Occipital lobe (tissue), 2 donors: ENCODE results near the gene JARID2. TPM values are rescaled to one million over a fixed set of nuclear protein-coding genes. Genes with fewer than 3 reads are reported as not detected.
A peak's percentile ranks its signal among the peaks of the same experiment; 100 is the strongest.

Experiments
- DNase-seq: peaks from one replicate; lab custom pipeline; 2025; lab: John Stamatoyannopoulos, UW
- total RNA-seq: library from RNA; depleted of rRNA; stranded (reverse); fragments of >200 nt; gene quantifications from one replicate; pipeline ENCODE4 v1.2.3, GENCODE V29; 2014

The JARID2 gene
- total RNA-seq, 1 donor from 2014 or later, result 18.6 TPM

DNA sequence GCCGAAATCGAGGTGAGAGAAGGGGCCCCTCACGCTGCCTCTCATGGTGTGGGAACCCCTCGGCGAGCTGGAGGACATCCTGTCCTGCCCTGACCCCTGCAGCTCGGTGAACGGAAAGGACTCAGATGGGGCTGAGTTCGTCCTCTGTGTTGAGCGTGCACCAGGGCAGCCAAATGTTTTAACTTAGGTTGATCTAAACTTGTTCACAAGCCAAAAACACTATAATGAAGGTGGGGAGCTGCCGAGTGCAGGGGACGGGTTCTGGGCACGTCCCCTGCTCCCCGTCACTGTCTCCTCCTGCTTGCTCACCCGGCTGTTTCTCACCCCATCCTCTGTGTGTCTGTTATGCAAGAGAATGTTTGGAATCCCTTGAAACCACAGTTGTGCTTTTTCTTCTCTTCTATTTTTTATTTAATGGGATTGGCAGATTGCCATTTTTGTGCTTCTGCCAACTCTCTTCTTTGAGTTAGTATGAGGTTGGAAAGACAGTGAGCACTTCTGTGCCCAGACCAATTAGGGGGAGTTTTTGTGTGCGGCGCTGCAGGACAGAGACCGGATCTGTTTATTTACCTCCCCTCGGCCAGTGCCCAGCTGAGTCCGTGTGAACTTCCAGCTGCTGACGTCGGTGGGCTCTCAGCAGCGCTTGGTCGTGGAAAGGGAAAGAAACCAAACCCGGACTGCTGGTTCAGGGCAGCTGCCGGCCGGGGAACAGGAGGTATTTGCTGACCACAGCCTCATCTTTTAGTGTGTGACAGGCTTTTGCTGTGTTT, 258.9 kb downstream of the JARID2 start:
- DNase-seq, result peak; percentile 72

DNA sequence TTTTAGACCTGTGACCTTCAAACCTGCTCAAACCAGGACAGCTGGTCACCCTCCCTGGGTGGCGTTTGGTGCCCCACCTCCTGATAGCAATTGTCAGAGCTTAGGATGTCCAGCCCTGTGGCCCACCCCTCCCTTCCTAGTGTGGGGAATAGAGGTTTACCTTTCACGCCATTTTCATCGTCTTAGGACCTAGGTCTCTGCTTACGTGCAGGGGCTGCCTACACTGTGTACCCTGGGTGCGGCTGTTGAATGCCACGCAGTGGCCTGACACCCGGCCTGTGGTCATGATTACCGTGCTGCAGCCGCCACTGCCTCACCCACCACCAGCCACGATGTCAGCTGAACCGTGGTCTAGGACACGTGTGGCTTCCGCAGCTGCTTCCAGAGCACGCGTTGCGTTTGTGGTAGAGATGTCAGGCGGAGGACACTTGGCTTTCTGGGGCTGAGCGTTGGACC, 259.6 kb downstream of the JARID2 start:
- no peak for DNase-seq

DNA sequence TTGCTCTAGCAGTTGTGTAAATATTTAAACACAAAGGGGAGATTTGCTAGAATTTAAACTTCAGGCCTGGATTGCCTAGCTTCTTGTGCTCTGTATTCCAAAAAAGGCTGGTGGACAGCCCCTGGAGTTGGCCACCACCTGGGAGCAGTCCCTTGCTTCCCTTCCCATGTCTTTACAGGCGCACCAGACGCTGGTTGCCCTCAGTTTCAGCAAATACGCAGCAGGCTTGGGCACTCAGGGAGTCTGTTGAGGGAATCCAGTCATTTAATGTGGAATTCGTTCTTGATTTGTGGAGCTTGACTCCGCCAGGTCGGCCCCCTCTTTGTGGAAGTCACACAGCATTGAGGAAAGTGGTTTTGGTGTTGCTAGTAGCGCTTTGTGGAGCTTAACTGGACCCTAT, 260.2 kb downstream of the JARID2 start:
- no peak for DNase-seq

DNA sequence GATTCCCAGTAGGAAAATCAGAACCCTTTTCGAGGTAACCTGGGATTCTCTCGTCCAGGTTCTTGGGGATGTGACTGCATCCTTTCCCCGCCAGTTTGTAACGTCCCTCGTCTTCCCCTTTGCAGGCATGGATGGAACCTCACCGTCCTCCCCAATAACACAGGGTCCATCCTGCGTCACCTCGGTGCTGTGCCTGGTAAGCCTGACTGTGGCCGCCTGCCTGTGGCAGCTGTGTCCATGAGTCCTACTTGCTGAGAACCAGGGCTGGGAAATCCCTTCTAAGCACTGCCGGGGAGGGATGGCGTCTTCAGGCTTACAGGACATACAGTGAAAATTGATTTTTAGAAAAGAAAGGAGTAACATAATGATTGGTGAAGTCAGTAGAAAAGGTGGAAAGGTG, 261.4 kb downstream of the JARID2 start:
- DNase-seq, result no peak

DNA sequence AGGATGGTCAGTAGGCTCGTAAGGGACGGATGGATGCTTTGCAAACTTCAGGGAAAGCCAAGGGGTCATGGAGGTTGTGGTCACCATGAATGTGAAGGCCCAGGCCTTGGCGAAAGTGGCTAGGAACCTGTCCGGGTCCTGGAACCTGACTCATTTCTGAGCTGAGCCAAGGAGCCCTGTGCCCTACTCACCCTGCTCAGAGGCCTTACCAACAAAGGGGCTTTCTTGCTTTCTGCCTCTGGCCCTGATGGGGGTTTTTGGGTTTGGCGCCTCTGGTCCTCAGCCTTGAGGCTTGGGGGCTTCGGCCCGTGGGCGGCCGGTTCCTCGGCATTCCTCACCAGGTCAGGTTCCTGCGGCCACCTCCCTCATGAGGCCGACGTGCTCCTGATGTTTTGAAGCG, 261.9 kb downstream of the JARID2 start:
- no peak for DNase-seq

DNA sequence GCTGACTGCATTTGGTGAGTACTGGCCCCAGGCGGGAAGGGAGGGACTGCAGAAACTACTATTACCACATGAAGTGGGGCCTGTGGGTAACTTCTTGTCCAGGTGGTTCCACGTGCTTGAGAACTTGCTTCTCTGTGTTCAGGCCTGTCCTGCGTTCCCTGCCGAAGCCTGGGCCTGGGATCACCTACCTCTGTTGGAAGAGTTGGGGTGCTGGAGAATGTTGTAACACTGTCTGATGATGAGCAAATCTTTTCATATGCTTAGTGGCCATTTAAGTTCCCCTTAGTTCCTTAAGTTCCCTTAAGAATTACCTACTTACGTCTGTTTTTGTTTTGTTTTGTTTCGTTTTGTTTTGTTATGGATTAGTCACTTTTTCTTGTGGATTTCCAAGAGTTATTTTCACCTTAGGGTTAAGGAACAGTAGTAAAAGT, 262.6 kb downstream of the JARID2 start:
- no peak for DNase-seq

DNA sequence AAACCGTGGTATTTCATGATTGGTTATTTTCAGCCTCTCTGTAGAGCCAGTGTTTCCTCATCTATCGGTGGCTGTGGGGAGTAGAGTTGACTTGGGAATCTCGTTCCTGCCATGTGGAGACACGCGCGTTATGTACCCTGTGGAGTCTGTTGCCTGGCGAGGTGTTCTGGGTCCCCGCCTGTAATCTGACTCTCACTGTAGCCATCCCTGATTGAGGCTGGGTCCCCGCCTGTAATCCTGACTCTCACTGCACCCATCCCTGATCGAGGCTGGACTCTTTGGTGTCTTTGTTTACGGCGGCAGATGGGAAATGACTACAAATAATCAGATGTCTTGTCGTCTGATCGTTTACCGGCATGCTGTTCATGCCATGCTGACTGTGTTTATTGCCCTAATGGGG, 263.1 kb downstream of the JARID2 start:
- DNase-seq, result no peak

DNA sequence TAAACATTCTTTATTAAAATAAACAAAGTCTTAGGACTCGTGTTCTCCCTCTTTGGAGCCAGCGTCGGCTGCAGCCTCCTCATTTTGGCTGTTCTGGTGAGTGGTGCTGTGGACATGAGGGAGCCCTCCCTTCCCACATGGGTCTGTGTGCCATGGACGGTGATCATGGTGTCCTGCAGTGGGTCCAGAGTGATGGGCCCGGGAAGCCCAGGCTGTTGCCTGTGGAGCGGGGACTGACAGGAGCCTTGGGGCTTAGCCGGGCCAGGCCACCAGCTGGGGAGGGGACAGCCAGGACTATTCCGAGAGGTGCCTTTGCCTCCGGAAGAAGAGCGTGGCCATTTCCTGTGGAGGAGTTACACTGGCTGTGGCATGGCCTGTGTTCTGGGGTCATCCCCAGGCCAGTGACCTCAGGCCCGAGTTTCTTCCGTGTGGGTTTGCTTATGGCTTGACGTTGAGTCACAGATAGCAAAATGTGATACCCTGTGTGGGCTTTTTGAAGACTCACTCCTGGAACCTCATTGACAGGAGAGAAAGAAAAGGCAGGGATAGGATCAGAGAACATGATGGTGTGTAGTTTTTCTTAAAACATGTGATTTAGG, 263.6 kb downstream of the JARID2 start:
- no peak for DNase-seq

DNA sequence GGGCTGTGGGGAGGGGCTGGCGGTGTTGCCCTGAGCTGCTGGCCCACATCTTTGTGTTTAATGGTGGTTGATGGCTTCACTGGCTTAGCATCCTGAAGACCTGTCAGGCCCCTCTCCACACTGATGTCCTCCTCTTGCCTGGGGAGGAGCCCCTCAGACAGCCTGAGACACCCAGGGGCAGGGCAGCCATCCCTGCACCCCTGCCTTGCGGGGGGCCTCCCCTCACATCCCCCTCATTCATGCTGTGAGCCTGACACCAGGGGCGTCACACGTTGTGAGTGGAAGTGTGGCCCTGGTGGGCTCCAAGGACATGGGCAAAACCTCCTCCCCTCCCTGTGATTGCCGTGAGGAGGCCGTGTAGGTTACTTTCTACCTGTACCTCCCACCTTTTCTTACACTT, 264.3 kb downstream of the JARID2 start:
- DNase-seq, result no peak

DNA sequence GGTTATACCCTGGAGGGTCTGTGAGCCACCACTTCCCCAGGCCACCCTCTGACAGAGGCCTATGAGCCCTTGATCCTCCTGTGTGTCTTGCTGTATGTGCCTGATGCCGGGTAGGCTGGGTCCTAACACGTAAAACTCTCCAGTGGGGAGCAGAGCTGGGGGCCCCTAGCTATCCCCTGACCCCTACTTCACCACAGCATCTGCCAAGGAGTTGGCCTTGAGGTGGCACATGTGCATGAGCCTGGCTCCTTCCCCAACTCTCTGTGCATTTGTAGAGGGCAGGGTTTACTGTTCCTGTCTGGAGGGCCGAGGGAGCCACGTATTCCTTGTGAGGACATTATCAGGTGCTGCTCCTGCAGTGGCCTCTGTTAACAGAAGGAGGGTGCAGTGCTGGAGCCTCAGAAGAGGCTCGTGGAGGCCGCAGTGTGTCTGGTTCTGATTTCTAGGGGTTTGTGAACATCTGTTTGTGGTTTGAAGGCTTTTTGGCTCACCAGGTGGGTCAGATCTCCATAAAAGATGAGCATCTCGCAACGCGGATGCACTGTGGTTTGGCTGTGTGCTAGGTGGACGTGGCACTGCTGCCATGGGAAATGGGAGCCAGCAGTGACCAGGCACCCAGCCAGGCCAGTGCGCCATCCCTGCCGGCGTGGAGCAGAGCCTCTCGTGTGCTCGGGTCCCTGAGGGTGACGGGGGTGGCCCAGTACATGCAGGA, 264.8 kb downstream of the JARID2 start:
- DNase-seq, result no peak

DNA sequence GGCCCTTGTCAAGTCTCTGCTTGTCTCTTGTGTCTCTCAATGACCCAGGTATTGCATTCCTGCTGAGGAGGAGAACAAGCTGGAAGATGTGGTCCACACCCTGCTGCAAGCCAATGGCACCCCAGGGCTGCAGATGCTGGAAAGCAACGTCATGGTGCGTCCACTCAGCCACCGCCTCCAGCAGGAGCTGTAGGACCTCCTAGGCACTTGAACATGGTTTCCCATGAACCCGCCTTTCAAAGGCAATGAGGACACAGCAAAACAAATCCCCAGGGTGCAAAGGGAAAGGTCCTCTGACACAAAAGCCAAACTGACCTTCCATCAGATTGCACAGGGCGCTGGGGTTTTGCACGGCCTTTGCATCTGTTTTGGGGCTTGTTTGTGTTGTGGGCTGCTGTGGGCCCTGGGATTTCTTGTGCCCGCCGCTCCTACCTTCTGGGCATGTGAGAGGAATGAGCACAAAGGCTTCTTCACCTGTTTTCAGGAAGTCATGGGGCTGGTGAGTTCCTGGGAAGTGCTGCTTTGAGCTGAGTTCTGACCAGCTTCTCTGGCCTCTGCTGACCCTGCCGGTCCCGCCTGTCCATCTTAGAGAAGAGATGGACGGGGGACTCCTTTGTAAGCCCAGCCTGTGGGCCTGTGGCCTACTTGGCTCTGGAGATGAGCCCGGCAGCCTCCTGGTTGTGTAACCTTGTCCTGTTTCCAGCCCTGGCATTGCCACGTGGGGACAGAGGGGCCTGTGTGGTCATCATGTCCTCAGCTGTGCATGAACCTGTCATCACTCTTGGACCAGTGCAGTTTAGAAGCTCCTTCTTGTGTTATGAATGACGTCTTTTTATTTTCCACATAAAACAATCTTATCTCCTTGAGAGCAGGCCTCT, 265.6 kb downstream of the JARID2 start:
- DNase-seq, result no peak

DNA sequence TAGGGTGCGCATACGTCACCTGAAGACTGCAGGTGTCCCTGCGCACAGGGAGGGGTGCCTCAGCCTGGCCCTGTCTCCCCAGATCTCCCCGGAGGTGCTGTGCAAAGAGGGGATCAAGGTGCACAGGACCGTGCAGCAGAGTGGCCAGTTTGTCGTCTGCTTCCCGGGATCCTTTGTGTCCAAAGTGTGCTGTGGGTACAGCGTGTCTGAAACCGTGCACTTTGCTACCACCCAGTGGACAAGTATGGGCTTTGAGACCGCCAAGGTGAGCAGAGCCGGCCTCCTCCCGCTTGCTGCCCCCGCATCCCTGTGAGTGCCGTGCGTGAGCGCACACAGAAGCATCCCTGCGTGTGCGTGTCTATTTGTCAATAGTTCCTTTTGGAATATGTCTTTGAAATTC, 266.3 kb downstream of the JARID2 start:
- DNase-seq, result peak; percentile 28

DNA sequence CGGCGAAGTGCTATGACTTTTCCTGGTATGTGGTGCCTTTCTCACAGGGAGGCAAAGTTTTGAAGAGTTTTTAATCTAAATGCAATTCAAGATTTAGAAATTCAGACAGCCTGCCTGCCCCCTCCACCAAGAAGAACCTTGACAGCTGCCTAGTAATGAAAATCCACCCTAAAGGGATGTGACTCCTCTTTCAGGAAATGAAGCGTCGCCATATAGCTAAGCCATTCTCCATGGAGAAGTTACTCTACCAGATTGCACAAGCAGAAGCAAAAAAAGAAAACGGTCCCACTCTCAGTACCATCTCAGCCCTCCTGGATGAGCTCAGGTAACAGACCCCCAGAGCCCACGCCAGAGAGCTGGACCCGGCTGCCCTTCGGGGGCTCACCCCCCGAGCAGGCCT, 266.9 kb downstream of the JARID2 start:
- no peak for DNase-seq

DNA sequence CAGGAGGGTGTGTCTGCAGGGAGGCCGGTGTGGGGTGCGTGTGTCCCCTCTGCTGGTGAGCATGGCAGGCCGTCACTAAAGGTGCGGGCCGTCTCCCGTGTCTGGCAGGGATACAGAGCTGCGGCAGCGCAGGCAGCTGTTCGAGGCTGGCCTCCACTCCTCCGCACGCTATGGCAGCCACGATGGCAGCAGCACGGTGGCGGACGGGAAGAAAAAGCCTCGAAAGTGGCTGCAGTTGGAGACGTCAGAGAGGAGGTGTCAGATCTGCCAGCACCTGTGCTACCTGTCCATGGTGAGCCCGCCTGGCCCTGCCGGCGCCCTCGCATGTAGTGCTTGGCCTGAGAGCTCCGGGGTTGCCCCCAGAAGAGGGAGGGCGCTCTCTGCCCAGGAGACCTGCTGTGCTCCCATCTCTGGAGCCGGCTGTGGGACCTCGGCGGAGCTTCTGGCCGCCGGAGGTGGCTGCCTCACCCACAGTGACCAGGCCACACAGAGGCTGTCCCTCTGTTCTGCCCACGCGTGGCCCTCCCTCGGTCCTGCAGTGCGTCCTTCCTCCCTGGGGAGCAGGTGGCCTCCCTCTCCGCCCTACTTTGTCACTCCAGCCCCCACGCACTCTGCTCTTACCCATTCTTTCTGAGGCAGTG, 267.4 kb downstream of the JARID2 start:
- no peak for DNase-seq

DNA sequence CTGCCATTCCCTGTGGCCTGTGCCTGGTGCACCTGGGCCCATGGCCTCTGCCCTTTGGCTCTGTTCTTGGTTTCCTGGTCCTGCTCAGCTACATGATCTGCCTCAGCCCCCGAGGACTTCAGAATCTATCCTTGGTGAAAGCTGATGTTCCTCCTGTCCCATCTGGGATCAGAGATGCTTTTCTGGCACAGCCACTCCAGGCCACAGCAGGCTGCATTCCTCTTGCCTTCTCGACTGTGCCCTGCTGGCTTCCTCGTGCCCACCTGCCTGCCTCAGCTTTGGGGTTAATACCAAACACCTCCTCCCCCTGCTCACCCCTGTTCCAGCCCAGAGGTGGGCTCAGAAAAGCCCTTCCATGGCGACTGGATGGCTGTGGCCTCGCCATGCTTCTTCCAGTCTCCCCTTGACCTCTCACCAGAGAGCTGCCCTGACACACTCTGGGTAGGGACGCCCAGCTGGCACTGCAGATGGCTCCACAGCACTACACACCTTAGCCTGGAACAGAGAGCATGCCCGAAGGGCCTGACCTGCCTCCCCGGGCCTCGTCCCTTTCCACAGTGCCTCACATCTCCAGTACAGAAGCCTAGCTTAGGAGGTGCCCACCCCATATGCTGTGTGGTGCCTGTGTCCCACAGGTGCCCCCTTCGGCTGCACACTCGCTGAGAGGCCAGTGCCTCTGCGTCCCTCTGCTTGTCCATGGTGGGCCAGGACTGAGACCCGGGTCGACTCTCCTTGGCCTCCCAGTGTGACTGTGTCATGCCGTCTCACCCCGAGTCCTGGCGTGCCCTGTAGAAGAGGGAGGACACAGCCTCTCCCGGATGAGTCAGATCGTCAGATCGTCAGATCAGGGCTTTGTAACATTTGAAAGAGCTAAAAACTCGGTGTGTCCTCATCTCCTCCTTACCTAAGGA, 268.2 kb downstream of the JARID2 start:
- DNase-seq, result no peak

DNA sequence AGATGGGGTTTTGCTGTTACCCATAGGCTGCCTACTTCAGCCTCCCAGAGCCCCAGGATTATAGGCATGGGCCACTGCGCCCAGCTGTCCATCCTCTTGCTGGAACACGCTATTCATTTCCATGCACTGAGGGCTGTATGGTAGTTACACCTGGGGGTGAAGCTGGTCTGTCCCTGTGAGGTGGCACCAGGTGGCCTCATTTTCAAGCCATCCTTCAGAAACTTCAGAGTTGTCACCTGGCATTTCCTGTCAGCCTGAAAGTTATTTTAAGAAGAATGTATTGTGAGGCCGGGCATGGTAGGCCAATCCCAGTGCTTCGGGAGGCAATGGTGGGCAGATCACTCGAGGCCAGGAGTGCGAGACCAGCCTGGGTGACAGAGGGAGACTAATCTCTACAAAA, 269.4 kb downstream of the JARID2 start:
- no peak for DNase-seq

DNA sequence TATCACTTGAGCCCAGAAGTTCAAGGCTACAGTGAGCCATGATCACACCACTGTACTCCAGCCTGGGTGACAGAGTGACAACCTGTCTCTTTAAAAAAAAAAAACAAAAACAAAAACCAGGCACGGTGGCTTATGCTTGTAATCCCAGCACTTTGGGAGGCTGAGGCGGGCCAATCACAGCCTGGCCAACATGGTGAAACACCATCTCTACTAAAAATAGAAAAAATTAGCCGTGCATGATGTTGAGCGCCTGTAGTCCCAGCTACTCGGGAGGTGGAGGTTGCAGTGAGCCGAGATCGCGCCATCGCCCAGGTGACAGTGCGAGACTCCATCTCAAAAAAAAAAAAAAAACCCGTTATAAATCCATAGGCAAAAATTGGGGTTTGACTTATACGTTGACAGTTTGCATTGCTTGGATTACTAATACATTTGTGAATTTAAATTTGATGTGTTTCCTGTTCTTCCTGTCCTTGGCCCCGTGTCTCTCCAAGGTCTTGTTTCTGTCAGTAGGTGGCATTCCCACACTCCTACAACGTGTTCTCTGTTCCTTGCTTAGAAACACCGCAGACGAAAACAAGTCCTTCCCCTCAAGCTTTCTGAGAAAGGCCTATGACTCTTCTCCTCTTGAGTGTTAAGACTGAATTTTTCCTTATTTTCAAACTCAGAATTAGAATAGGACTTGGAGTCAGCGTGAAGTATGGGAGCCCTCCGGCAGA, 269.9 kb downstream of the JARID2 start:
- no peak for DNase-seq

DNA sequence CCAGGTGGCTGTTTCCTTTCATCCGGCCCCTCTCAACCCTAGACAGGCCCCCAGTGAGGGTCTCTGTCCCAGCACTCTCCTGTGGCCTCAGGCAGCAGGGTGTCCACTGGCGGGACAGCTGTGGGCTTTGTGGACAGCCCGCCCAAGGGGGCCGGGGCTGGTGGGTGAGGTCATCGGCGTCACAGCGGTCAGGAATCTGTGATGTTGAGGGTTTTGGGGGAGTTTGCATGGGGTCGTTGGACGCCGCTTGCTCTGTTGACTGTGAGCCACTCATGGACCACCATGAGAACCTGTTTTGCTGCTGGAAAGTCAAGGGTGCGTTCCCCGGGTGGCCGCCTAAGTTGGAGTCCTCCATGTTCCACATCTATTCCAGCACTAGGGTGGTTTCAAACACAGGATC, 270.5 kb downstream of the JARID2 start:
- no peak for DNase-seq

DNA sequence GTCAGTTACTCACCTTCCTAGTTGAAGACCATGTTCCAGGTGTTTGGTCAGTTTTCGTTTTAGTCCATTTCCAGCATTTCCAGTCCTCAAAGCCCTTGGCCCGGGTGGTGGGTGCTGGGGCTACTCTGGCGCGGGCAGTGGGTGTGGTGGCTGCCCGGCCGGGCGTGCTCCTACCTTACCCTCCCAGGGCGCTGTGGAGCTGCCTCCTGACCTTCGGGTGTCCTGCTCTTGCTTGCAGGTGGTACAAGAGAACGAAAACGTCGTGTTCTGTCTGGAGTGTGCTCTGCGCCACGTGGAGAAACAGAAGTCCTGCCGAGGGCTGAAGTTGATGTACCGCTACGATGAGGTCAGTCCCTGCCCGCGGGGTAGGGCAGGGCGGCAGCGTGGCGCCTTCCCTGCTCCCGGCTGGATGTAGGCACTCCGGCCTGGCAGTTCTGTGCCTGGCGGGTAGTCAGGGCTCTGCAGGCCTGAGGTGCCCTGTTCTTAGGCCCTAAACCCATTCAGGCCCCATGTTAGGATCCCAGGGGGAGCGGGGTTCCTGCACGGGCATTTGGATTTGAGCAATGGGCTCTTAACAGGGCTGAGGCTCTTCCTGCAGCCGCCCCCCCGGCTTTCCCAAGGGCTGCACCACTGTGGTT, 271.2 kb downstream of the JARID2 start:
- no peak for DNase-seq
